Measurements from ENCODE around the gene MAN1C1. TPM values are rescaled to one million over a fixed set of nuclear protein-coding genes. Genes with fewer than 3 reads are reported as not detected.

The MAN1C1 gene
- total RNA-seq, 1 donor from 2014 or later = 0.63 TPM

DNA sequence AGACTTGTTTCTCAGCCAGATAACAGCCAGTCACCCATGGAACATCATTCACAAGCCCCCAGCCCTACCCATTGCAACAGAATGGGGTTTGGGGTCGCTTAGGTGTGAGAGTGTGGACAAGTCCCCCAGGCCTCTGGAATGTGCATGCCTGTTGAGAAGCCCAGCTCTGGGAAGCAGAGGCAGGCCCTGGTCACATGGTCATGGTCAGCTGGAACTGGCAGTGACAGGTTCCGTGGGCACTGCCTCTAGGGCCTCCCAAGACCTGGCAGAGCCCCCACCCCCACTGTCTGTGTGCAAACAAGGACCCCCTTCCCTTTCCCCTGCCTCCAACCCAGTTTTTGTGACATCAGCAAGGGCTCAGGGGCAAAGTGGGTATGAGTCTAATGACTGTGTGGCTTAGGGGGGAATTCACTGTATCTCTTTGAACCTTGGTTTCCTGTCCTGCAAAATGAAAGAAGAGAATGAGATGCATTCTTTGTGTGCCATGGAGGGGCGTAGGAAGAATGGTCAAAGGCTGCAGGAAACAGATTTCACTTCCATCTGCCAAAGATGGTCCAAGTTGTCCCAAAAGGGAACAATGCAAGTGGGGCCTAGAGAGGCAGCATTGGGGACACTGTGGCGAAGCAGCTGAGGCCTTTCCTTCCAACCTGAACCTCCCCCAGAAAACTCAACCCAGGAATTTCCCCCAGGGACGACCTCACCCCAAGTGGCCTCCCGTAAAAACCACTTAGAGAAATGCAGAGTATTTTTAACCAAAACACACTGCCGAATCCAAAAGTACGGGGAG is 148.7 kb downstream of the MAN1C1 start:
- no peak overlapping the region for H3K4me3 ChIP-seq (ENCODE audit: low read depth, low read length)
- no peak for DNase-seq (ENCODE audit: low read depth)

GRCh38 chr1:25765923-25766589 is 149.5 kb downstream of the MAN1C1 start:
- DNase-seq (ENCODE audit: low read depth) = no peak
- H3K4me3 ChIP-seq (ENCODE audit: low read depth, low read length) = no peak overlapping the region
- TF ChIP-seq, protein P1, sequence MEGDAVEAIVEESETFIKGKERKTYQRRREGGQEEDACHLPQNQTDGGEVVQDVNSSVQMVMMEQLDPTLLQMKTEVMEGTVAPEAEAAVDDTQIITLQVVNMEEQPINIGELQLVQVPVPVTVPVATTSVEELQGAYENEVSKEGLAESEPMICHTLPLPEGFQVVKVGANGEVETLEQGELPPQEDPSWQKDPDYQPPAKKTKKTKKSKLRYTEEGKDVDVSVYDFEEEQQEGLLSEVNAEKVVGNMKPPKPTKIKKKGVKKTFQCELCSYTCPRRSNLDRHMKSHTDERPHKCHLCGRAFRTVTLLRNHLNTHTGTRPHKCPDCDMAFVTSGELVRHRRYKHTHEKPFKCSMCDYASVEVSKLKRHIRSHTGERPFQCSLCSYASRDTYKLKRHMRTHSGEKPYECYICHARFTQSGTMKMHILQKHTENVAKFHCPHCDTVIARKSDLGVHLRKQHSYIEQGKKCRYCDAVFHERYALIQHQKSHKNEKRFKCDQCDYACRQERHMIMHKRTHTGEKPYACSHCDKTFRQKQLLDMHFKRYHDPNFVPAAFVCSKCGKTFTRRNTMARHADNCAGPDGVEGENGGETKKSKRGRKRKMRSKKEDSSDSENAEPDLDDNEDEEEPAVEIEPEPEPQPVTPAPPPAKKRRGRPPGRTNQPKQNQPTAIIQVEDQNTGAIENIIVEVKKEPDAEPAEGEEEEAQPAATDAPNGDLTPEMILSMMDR (conservative IDR thresholded peaks at IDR 0.05; ENCODE audit: low read depth, low read length) = no peak

More for the DNA sequence above, 148.7 kb downstream of the MAN1C1 start:
- TF ChIP-seq, protein P1 (conservative IDR thresholded peaks at IDR 0.05; ENCODE audit: low read depth, low read length) = no peak

DNA sequence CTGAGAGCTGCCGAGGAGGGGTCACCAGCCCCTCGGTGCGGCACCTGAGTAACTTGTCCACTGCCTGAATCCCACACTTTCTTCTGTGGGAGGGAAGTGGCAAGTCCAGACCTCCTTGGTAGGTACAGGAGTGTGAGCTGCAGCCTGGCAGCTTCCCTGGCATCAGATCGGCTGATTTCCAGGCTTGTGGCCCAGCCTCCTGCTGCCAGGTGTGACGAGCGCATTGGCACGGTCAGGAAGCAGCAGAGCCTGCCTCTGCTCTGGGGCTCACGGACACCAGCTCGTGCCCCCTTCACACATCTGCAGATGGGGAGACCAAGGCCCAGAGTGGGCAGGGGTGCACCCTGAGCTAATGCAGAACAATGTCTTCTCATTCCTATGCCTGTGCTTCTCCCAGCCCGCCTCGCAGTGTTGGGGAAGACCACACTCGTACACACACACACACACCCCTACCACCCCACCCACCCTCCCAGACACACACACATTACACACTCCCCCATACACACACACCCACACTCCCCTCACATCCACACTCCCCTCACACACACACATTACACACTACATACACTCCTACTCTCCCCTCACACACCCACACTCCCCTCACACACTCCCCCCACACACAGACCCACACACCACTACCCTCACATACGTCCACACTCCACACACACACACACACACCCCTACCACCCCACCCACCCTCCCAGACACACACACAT is 150.3 kb downstream of the MAN1C1 start:
- TF ChIP-seq, protein P1 (conservative IDR thresholded peaks at IDR 0.05; ENCODE audit: low read depth, low read length) = no peak
- DNase-seq (ENCODE audit: low read depth) = no peak
- H3K4me3 ChIP-seq (ENCODE audit: low read depth, low read length) = no peak overlapping the region

- no peak overlapping the region for H3K4me3 ChIP-seq (ENCODE audit: low read depth, low read length)
- DNase-seq (ENCODE audit: low read depth) = no peak
- TF ChIP-seq, protein P1 (conservative IDR thresholded peaks at IDR 0.05; ENCODE audit: low read depth, low read length) = no peak
Measured at GRCh38 chr1:25767437-25767770, 150.8 kb downstream of the MAN1C1 start.

GRCh38 chr1:25768999-25769398 is 152.4 kb downstream of the MAN1C1 start:
- no peak overlapping the region for H3K4me3 ChIP-seq (ENCODE audit: low read depth, low read length)
- DNase-seq (ENCODE audit: low read depth) = no peak
- TF ChIP-seq, protein P1 (conservative IDR thresholded peaks at IDR 0.05; ENCODE audit: low read depth, low read length) = no peak

DNA sequence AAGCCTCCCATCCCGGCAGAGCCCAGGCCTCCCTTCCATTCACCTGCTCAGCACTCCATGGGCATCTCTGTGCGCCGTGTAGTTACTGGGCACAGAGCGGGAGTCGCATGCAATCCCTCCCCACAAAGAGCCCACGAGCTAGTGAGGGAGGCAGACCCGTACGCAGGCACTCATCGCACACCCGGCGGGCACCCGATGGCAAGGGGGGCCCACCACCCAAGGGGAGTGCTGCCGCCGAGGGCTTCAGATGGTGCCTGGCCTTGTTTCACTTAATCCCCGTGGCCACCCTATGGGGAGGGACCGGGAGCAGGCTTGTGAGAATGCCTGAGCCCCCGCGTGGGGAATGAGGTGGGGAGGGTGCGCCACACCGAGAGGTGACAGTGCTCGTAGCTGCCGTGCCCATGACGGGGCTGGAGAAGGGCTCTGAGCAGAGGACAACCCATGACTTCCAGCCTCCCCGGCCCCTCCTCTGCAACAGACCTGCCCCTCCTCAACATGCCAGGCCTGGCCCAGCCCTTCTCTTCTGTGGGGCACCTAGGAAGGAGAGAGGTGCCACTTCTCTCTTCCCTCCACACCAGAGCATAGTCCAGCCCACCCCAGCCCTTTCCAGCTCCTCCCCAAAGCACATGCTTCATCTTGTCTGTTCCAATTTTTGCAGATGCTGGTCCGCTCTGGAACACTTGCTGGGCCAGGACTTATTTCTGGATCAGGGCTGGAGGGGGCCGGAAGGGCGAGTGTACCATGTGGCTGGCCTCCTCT is 153.2 kb downstream of the MAN1C1 start:
- no peak for DNase-seq (ENCODE audit: low read depth)
- H3K4me3 ChIP-seq (ENCODE audit: low read depth, low read length) = no peak overlapping the region
- TF ChIP-seq, protein P1 (conservative IDR thresholded peaks at IDR 0.05; ENCODE audit: low read depth, low read length) = no peak

Measured in epithelial cell of proximal tubule (primary cell).